SK-N-MC (cell line): Measurements from ENCODE around the gene TRIM52.

ENCODE experiments used
- EZH2 ChIP-seq: fragments of 200-600 bp; sonication (generic); IDR thresholded peaks from one replicate; pipeline ENCODE4 v1.6.1; 2017; ENCODE audit warnings: antibody characterized with exemption
- FOXP2 ChIP-seq: optimal IDR thresholded peaks from 2 replicates; pipeline ENCODE3; 2011; ENCODE audit warnings: mild to moderate bottlenecking, moderate library complexity; ENCODE audit not compliant: insufficient read depth; ENCODE audit errors: extremely low read length, control extremely low read depth
- POLR2AphosphoS5 ChIP-seq: IDR thresholded peaks from 2 replicates; pipeline ENCODE4 v1.6.1; 2012; ENCODE audit warnings: mild to moderate bottlenecking, low read depth, low read length, borderline replicate concordance

DNA sequence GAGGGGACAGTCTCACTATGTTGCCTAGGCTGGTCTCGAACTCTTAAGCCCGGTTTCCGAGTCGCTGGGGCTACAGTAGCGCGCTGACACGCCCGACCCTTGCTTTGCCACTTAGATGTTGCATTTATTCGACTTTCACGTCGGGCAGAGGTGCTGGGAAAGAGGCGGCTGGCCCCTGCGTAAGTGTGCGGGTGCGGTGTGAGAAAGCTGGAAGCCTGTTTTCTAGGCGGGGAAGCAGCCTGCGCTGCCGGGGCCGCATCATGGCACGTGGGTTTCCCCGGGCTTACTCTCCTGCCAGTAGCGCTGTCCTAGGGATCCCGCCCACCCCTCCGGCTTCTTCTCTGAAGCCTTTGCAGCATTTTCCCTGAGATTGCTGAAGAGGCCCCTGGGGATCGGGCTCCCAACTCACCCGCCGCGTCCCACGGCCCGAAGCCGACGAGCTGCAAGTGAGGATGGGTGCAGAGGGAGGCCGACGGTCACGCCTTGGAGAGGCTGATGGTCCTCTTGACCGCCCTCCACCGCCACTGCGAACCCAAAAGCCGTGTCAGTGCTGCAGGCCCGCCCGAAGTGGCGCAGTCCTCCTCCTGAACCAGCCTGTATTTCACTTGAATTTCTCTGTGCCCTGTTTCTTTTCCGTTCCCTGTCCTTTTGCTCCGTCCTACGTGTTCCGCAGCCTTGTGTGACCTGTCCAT lies 43.7 kb downstream of the TRIM52 start:
- TF ChIP-seq POLR2AphosphoS5 (no peak), EZH2 (no peak), FOXP2 (no peak)
